ENCODE data around the gene TUBB3. TPM values are rescaled to one million over a fixed set of nuclear protein-coding genes. Genes with fewer than 3 reads are reported as not detected.

The TUBB3 gene
- total and polyA plus RNA-seq, 9 of the 15 experiments (the other 6 are each of a cell fraction or from before 2014, with no cell fraction given), result 0.18 to 12.5 (median 5.0) TPM

GRCh38 chr16:89923640-89924296 is 626 bp downstream of the TUBB3 start:
- Histone ChIP-seq H3K4me2 (ENCODE audit: insufficient read depth, low read length) (peak overlapping the region; percentile 96; the same call in 1 of the 2 replicates), H3K4me1 (replicated peaks in 1 of 2; ENCODE audit: control insufficient read depth in 2 of 2, insufficient read depth in 2 of 2, low read length in 2 of 2) (peaks cover 23 to 79% of the 10 kb centered on the region in 2 experiments), H4K20me1 (replicated peaks; ENCODE audit: control insufficient read depth, insufficient read depth, low read length) (0 out of 2 replicates have a peak, but pooled peaks cover 12% of the 10 kb centered on the region), H3K9me1 (ENCODE audit: control insufficient read depth, insufficient read depth, low read length) (no peaks in the 10 kb centered on the region), H3K9me3 (replicated peaks; ENCODE audit: control insufficient read depth, insufficient read depth, low read depth, low read length) (no peaks in the 10 kb centered on the region), H2AFZ (ENCODE audit: low read depth, low read length) (0 out of 2 replicates have a peak overlapping the region, but pooled peaks have one; percentile 27), H3K36me3 (ENCODE audit: control insufficient read depth, insufficient read depth, low read length) (no peaks in the 10 kb centered on the region), H3K79me2 (ENCODE audit: control insufficient read depth, insufficient read depth, low read length) (no peaks in the 10 kb centered on the region; the same call in 2 of the 3 replicates), H3K27ac (ENCODE audit: extremely low read depth, low read depth, low read length) (no peak overlapping the region), H3K9ac (ENCODE audit: insufficient read depth in 1 of 2, low read depth in 2 of 2, low read length in 2 of 2) (peak overlapping the region in 1 of 2 experiments; percentile 94; a peak in 2 of 4 replicates), H3K4me3 (peak overlapping the region; percentile 69), H3K27me3 (ENCODE audit: control insufficient read depth in 2 of 2, insufficient read depth in 2 of 2, low read length in 2 of 2) (no peaks in the 10 kb centered on the region)
- POLR2A ChIA-PET, result interaction anchor here (0.9 to 2.9 kb wide), 7 partner anchors 9 to 48 kb away, joined by 3 to 19 read pairs (median 3); no protein-coding TSS in a partner anchor
- WGBS (ENCODE audit: insufficient coverage, low coverage, missing lambda C conversion rate), result 7% methylated on average over 38 of the region's 41 CpGs
- FAIRE-seq, result no peak
- TSS peak; percentile 29 for BruUV-seq (replicated peaks)
- ATAC-seq, result no peak
- DNase-seq (ENCODE audit: extremely low read depth in 1 of 4, low spot score in 3 of 4), result no peak
- in situ Hi-C loops (cut with MboI), result no loop called here
- TF ChIP-seq ZBTB7A (IDR thresholded peaks at IDR 0.05; ENCODE audit: borderline replicate concordance, control insufficient read depth, low read depth, low read length) (peak; percentile 48; the same call in 1 of the 2 replicates), POLR2A (conservative IDR thresholded peaks at IDR 0.05) (no peak), TFAP4 (CRISPR knock-in tag; IDR thresholded peaks at IDR 0.05; ENCODE audit: borderline replicate concordance) (0 out of 2 replicates have a peak, but pooled peaks have one; percentile 33), CREB1 (IDR thresholded peaks at IDR 0.05) (no peak), CREB1 (CRISPR knock-in tag; IDR thresholded peaks at IDR 0.05) (0 out of 2 replicates have a peak, but pooled peaks have one; percentile 19), MCM7 (IDR thresholded peaks at IDR 0.05) (no peak)
- intact Hi-C loops (cut with micrococcal nuclease), result loop anchor here (5.0 to 10.0 kb wide), 2 partner anchors 51 to 106 kb away; partner anchors contain the start of gene FANCA
- CTCF ChIA-PET (ENCODE audit: low intra/inter-chr PET ratio), result no interaction called here

Measured in K562 (cell line).